Measurements from ENCODE around the gene IL17RD.

- TF ChIP-seq CTCF (IDR thresholded peaks at IDR 0.05) (no peak), EZH2 (IDR thresholded peaks at IDR 0.05) (no peak)
Observed at GRCh38 chr3:57150113-57150581, 15.0 kb downstream of the IL17RD start.
